HUDEP-2 (cell line): ENCODE data around the gene FOCAD.
"Not testable (repeated sequence)": the region's sequence is repeated elsewhere in the genome, so short reads cannot be mapped to it uniquely, and the experiment has no call there.

Experiments
- DNase-seq, 76 experiments: peaks; one replicate each; lab custom pipeline; 2025; ENCODE audit not compliant: unreplicated experiment in 76 of 76; lab: John Stamatoyannopoulos, UW

The FOCAD gene

DNA sequence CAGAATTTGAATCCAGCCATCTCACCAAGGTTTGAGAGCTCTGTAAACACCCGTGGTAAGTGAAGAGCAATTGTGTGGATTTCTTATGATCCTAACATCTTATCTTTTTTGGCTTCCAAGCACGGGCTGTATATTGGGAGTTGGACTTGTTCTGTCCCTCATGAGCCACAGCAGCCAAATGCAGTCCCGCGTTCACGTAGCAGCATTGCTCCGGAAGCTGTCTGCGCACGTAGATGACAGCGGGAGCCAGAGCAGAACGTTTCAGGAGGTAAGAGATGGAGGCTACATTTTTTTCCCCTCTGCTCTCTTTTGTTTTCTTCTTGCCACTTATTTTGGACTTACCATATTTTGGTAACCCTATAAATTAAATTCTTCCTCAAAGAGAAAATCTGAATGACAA lies 260.4 kb downstream of the FOCAD start:
- no peak for DNase-seq

DNA sequence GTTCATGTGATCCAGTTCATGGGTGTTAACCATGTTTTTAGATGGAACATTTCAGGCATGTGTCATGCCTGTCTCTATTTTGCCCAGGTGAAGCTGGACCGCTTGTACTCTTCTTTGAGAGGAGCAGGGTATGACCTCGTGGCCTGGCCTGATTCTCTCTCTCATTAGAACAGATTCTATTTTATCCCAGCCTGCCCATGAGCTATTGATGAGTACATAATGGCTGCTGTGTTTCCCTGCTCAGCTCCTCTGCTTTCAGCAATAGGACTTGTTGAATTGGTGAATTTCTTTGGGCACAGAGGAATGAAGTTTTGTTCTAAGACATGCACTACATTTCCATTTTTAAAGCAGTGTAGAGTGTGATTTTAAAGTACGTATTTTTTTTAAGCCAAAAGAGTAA lies 261.2 kb downstream of the FOCAD start:
- no peak for DNase-seq

DNA sequence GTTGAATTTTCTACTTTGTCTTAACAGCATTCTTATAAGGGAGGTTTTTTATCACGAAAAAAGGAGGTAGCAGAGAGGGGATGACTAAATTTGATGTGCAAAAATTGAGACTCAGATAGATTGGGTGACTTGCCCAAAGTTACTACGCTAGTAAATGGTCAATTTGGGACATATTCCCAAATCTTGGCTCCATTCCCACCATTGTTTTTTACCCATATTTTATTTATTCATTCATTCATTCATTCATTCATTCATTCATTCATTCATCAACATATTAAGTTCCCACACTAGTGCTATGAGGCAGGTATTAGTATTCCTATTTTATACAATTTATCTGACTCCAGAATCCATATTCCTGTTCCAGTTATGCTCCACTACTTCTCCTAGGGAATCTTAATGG lies 261.8 kb downstream of the FOCAD start:
- no peak for DNase-seq

DNA sequence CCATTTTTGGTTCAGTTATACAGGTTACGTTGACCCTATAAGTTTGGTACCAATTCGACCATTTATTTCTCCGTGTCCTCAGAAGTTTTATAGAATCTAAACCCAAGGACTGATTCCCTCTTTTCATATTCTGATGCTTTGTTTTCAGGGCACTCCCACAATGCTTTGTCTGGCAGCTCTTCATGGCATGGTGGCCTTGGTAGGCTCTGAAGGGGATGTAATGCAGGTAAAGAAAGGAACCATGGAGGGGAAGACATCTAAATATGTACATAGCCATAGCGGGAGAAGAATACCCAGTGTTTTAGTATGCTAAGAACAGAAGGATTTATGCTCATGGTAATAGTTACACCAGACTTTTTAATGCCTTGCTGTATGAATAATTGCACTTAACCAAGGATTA lies 264.6 kb downstream of the FOCAD start:
- DNase-seq, result no peak

DNA sequence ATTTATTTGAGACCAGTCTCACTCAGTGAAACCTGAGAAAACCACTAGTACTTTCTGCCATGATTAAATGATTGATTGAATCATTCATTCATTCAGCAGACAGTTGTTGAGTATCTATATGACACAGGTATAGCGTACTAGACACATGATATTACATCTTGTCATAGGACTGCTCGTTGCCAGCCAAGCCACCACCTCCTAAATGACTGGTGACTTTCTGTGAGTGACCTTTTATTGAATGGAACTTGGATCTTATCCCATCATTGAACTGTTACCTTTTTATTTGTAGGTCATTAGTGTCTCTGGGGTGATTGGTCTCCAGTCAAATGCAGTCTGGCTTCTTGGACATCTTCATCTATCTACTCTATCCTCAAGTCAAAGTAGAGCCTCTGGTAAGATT lies 266.6 kb downstream of the FOCAD start:
- DNase-seq, result no peak

DNA sequence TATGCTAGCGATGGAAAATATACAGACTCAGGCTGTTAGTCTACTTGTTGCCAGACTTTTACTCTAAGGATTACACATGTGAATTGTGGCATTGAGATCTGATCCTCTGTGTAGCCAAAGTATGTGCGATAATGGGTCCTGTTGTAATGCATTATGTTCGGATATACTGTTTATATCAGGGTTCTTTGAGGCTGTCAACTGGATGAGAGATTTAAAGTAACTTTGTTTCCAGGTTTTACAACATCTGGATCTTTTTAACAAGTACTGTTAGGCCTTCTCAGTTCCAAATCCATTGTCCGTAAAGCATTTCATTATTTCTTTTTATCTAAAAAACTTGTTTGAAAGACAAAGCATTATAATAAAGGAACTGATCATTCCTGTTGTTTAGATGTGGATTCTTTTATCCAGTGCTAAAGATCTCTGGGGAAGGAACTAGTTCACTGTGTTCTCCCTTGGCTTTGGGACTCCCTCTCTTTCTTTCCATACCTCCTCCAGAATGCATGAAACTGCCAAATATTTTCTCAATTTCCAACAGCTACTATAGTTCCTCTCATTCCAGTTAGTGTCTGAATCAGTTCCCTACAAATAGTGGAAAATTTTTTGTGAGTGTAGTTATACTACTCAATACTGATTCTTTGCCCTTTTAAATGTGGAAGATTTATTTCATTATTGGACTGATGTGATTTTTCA lies 278.6 kb downstream of the FOCAD start:
- DNase-seq, result no peak

DNA sequence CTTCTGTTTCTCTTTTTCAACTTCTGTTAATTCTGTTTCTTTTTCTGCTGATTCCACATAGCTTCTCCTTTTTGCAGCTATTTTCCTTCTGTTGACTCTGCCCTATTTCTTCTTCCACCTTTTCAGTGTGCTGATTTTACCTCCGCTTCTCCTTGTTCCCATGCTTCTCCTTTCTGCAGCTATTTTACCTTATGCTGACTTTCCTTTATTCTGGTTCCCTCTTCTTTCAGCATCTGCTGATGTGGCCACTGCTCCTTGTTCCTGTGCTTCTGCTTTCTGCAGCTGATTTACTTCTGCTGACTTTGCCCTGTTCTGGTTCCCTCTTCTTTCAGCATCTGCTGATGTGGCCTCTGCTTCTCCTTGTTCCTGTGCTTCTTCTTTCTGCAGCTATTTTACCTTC lies 288.6 kb downstream of the FOCAD start:
- no peak for DNase-seq

DNA sequence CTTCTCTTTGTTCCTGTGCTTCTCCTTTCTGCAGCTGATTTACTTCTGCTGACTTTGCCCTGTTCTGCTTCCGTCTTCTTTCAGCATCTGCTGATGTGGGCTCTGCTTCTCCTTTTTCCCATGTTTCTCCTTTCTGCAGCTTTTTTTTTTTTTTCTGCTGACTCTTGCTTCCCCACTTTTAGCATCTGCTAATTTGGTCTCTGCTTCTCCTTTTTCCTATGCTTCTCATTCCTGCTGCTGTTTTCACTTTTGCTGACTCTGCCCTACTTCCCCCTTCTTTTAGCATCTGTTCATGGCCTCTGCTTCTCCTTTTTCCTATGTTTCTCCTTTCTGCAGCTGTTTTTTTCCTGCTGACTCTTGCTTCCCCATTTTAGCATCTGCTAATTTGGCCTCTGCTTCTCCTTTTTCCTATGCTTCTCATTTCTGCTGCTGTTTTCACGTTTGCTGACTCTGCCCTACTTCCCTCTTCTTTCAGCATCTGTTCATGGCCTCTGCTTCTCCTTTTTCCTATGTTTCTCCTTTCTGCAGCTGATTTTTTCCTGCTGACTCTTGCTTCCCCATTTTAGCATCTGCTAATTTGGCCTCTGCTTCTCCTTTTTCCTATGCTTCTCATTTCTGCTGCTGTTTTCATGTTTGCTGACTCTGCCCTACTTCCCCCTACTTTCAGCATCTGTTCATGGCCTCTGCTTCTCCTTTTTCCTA lies 289.3 kb downstream of the FOCAD start:
- DNase-seq, result not testable (repeated sequence)

DNA sequence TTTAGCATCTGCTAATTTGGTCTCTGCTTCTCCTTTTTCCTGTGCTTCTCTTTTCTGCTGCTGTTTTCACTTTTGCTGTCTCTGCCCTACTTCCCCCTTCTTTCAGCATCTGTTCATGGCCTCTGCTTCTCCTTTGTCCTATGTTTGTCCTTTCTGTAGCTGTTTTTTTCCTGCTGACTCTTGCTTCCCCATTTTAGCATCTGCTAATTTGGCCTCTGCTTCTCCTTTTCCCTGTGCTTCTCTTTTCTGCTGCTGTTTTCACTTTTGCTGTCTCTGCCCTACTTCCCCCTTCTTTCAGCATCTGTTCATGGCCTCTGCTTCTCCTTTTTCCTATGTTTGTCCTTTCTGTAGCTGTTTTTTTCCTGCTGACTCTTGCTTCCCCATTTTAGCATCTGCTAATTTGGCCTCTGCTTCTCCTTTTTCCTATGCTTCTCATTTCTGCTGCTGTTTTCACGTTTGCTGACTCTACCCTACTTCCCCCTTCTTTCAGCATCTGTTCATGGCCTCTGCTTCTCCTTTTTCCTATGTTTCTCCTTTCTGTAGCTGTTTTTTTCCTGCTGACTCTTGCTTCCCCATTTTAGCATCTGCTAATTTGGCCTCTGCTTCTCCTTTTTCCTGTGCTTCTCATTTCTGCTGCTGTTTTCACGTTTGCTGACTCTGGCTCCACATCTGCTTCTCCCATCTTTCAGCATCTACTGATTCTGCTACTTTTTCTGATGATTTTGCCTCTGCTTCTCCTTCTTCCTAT lies 290.3 kb downstream of the FOCAD start:
- not testable (repeated sequence) for DNase-seq

DNA sequence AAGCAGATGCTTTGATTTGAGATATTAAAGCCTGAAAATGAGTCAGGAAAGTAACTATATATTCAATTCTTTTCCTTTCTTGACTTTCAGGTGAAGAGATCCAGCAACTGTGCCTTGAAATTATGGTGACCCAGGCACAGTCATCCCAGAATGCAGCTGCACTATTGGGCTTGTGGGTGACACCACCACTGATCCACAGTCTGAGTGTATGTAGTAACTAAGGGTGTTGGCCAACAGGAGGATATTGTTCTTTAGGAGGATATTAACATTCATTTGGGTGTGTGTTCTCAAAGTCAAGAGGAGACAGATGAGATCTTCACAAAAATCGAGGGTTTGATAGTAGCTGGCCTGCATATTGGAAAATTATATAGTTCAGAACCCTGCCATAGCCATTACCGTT lies 294.2 kb downstream of the FOCAD start:
- DNase-seq, result no peak

DNA sequence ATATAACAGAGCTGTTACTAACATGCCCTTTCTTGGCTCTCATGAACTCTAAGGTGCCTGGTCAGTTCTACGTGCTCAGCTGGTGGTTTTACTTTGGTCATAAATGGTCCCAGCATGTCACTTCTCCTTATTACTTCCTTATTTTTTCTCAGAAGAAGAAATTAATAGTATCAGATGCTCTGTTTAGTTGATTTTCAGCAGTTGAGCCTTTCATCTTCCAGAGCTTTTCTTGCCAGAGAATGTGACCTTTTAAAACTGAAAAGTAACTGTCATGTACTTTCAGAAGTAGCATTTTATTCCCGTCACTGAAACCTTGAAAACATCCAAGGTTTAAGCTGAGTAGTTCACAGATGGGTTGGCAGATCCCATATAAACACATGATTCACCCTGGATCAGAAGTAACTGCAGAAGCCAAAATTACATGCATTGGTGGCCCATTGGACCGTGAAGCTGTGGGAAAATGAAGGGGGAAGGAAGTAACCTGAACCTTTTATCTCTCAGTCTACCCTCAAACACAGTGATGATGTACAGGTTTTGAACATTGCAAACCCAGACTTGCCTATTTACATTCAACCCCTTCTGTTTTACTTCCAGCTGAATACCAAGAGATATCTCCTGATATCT lies 296.9 kb downstream of the FOCAD start:
- no peak for DNase-seq

DNA sequence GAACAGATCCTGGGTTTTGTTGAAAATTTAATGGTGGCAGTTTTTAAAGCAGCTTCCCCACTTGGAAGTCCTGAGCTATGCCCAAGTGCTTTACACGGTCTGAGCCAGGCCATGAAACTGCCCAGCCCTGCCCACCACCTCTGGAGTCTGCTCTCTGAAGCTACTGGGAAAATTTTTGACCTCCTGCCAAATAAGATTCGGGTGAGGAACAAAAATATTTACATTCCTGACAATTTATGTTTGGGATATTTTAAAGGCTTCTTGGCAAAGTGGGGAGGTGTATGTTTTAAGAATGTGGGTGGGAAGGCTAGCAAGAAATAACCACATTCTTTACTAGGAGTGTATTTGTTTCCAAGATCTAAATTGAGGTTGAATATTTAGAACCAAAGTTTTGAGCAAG lies 297.4 kb downstream of the FOCAD start:
- DNase-seq, result no peak

DNA sequence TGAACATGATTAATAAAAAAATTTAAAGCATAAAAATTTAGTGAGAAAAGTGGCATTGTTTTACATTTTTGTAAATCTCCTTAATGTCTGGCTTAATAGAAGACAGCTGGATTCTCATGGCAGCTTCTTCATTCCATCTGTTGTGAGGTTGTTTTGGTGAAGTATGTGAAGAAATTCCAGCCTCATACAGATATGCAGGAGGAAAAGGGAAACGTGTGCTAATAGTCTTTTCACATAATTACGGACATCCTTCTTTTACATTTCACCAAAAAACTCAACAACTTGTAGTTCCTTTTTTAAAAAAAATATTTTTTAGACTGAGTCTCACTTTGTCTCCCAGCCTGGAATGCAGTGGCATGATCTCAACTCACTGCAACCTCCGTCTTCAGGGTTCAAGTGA lies 300.4 kb downstream of the FOCAD start:
- DNase-seq, result no peak

DNA sequence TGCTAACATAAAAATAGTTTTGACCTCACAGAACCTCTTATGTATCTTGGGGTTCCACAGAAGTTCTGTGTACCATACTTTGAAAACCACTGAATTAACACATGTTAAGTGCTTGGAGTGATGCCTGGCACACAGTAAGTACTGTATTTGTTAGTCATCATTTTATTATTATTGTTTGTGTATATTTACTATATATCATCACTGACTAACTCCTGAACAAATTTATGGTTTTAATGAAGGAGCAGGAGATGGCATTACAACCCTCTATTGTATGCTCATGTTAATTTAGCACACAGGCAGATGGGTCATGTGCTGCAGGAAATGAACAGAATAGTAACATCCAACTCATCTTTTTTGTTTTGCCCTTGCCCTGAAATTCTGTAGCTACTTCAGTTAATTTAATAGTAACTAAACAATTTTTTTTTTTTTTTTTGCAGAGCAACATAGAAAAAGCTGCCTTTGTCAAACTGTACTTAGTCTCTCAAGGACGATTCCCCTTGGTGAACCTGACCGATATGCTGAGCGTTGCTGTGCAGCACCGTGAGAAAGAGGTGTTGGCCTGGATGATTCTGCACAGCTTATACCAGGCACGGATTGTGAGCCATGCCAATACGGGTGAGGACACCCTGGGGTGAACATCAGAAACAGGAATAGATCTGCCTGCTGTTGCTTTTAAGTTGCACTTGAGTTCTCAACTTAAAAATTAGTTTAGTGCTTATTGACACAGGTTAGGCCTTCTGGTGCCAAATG lies 302.0 kb downstream of the FOCAD start:
- no peak for DNase-seq

DNA sequence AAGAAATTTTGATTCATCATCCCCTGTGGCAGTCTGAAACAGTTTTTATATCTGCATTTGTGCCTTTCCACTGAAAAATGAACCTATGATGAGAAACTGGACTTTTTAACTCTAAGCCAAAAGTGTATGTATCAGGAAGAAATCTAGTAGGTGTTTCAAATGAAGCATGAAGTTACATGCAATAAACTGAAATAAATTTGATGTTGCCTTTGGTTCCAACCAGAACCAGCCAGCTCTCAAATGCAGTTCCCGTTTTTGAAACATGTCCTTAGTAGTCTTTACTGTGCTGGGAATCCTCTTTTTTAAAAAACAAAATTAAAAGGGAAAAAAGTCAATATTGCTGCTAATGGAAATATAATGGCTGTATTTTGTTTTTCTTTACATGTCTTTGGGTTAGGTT lies 303.5 kb downstream of the FOCAD start:
- no peak for DNase-seq

DNA sequence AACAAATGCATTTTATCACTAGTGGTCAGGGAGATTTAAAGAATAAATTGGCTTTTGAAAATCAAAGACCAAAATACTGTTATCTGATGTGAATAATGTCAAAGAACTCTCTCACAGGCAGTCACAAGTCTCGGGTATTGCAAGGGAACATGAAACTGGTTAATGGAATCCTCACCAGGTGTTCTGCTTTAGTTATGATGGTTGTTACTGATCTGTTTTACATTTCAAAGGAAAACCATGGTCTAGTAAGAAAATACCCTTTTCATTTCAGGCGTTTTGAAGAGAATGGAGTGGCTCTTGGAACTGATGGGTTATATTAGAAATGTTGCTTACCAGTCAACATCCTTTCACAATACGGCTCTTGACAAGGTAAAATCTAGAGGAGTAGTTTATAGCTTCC lies 304.0 kb downstream of the FOCAD start:
- DNase-seq, result no peak

DNA sequence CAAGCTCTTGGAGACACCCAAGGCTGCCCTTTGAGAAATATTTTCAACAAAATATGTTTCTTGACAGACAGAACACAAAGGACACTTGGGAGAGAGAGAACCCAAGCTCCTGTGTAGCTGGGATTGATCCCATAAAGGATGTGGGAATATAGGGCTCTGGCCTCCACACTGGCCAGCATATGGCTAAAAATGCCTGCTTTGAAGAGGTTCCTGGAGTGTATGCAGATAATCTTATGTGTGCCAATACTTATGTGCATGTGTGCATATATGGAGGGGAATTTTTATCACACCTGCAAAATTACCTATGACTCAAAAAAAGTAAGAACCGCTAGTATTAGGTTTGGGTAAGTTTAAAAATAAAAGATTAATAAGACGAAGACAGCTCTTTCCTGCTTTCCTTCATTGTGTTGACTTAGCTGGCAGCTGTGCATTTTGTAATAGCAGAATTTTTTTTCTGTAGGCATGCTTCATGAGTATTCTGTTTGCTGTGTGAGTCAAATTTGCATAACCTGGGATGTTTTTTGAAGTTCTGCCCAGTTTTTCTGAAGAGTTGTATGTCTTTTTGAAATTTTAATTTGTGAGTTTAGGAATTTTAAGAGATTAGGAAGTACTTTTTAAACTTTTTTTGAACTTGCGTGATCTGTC lies 304.7 kb downstream of the FOCAD start:
- no peak for DNase-seq

DNA sequence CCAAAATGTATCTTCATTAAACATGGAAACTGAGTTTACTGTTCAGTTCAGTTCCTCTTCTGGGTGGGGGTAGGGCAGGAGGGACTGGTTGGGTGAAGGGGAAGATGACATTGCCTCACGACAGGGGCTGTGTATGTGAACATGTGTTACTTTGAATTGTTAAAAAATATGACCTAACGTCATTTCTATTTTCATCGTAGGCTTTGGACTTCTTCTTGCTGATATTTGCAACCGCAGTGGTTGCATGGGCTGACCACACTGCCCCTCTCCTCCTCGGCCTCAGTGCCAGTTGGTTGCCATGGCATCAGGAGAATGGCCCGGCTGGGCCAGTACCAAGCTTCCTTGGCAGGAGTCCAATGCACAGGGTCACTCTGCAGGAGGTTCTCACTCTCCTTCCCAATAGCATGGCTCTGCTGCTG lies 305.9 kb downstream of the FOCAD start:
- DNase-seq, result no peak

DNA sequence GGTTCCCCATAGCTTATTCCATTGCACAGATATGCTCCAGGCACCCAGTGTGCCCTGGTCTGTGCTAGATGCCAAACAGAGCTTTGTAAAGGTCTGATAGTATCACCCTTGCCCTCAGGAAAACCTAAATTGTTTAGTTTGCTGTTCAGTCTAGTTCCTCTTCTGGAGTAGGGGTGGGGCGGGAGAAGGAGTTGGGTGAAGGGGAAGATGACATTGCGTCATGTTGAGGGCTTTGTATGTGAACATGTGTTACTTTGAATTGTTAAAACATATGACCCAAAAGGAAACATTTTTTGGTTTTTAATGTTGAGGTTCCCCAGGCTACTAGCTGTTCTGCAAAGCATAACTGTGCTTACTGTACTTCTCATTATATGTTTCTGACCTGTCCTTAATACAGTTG lies 306.8 kb downstream of the FOCAD start:
- no peak for DNase-seq

DNA sequence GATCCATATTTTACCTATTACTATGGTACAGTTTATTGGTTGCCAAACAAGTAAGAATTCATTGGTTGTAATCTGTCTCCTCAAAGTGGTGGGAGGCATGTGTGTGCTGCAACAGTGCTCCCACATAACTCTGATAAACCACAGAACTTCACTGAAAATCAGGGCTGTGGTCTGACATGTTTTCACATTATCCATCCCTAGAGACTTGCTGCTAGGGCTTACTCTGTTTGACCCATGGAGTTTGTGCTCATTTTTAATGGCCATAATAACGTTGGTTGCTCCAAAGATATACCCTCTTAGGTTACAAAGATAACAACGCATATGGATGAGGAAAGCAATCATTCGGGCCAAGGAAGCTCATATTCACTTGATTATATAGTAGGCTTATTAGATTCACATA lies 310.4 kb downstream of the FOCAD start:
- DNase-seq, result no peak
